Measurements from ENCODE around the gene RNASEL.

RNASEL gene

DNA sequence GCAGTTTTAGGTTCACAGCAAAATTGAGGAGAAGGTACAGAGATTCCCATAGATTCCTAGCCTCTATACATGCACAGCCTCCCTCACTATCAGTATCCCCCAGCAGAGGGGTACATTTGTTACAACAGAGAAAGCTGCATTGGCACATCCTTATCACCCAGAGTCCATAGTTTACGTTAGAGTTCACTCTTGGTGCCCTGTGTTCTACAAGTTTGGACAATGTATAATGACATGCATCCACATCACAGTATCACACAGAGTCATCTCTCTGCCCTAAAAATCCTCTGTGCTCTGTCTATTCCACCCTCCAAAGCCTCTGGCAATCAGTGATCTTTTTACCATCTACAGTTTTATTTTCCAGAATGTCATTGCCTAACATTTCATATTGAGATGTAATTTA is 37.5 kb upstream of the RNASEL start:
- no peak for DNase-seq (ENCODE audit: low read depth)
- no peak overlapping the region for H3K4me3 ChIP-seq (ENCODE audit: low read depth, low read length)
- TF ChIP-seq, protein P1, sequence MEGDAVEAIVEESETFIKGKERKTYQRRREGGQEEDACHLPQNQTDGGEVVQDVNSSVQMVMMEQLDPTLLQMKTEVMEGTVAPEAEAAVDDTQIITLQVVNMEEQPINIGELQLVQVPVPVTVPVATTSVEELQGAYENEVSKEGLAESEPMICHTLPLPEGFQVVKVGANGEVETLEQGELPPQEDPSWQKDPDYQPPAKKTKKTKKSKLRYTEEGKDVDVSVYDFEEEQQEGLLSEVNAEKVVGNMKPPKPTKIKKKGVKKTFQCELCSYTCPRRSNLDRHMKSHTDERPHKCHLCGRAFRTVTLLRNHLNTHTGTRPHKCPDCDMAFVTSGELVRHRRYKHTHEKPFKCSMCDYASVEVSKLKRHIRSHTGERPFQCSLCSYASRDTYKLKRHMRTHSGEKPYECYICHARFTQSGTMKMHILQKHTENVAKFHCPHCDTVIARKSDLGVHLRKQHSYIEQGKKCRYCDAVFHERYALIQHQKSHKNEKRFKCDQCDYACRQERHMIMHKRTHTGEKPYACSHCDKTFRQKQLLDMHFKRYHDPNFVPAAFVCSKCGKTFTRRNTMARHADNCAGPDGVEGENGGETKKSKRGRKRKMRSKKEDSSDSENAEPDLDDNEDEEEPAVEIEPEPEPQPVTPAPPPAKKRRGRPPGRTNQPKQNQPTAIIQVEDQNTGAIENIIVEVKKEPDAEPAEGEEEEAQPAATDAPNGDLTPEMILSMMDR (conservative IDR thresholded peaks at IDR 0.05; ENCODE audit: low read depth, low read length): no peak

DNA sequence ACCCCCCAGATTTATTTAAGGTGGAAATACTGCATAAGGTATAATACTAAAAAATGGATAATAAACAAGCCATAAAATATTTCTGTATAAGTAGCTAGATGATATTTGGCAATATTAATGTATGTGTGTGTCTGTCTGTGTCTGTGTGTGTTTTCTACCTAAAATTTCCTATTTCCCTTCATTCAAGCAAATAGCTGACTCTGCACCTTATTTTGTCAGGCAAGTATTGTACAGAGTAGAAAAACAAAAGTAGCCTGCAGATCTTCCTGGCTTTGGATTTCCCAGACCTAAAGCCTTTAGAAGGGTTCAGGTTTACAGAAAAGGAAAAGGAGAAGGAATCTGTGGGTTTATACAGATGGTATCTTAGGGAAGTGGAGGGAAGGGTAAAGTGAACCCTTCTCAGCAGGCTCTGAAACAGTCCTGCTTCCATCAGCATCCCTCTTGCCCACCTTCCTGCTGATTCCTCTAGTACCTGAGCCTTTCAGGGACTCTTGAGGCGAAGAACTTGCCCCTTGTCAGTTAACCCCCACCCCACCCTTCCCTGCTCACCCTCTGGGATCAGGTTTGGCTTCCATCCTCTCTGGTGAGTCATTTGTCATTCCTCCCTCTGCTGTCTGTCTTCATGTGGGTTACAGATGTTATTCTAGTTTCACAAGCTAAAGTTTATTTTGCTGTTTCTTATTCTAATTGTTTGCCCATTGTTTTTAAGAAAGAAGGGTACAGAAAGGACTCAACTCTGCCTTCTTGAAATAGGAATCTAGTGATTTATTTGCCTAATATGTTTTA is 36.9 kb upstream of the RNASEL start:
- TF ChIP-seq, protein P1 (conservative IDR thresholded peaks at IDR 0.05; ENCODE audit: low read depth, low read length): no peak
- DNase-seq (ENCODE audit: low read depth): peak; percentile 45
- H3K4me3 ChIP-seq (ENCODE audit: low read depth, low read length): no peak overlapping the region

DNA sequence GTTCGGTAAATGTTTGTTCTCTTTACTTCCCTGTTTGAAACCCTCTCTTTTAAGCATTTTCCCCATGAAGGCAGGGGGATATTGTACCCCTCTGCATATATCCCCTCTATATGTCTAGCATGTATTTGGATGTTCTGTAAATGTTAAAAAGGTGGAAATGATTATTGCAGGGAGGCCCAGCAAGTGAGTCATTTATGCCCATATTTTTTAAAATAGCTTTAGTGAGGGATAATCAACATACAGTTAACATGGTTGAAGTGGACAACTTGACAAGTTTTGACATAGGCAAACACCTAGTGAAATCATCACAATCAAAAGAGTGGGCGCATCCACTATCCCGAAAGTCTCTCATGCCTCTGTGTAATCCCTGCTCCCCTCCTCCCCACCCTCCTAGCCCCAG is 36.0 kb upstream of the RNASEL start:
- no peak for DNase-seq (ENCODE audit: low read depth)
- no peak overlapping the region for H3K4me3 ChIP-seq (ENCODE audit: low read depth, low read length)
- TF ChIP-seq, protein P1 (conservative IDR thresholded peaks at IDR 0.05; ENCODE audit: low read depth, low read length): no peak

DNA sequence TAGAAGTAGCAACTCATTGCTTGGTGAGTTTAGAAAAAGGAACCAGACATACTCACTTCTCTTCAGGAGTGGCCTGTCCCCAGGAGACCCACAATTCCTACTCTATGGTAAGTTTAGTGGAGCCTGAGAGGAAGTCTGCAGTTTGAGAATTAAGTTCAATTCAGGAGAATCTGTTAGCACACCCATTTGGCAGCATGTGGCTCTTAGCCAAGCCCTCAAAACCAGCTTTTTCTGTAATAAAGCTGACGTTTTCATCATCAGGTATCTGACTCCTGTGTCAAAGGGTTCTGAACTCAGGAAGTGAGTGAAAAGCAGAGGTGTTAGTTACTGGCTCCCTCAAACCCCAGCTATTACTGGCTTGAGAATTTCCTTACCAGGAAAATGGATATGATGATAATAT is 35.5 kb upstream of the RNASEL start:
- H3K4me3 ChIP-seq (ENCODE audit: low read depth, low read length): no peak overlapping the region
- TF ChIP-seq, protein P1 (conservative IDR thresholded peaks at IDR 0.05; ENCODE audit: low read depth, low read length): no peak
- DNase-seq (ENCODE audit: low read depth): no peak

- no peak overlapping the region for H3K4me3 ChIP-seq (ENCODE audit: low read depth, low read length)
- DNase-seq (ENCODE audit: low read depth): peak; percentile 45
- TF ChIP-seq, protein P1 (conservative IDR thresholded peaks at IDR 0.05; ENCODE audit: low read depth, low read length): no peak
Observed at GRCh38 chr1:182622901-182623528, 34.0 kb upstream of the RNASEL start.

GRCh38 chr1:182621906-182622305 is 32.9 kb upstream of the RNASEL start:
- TF ChIP-seq, protein P1 (conservative IDR thresholded peaks at IDR 0.05; ENCODE audit: low read depth, low read length): no peak
- no peak for DNase-seq (ENCODE audit: low read depth)
- no peak overlapping the region for H3K4me3 ChIP-seq (ENCODE audit: low read depth, low read length)
